HEK293T (cell line): Measurements from ENCODE around the gene TMEM179.

Experiments used
- ARNT ChIP-seq: fragments of 450-650 bp; IDR thresholded peaks from 2 replicates; pipeline ENCODE4 v1.6.1; 2017; ENCODE audit warnings: mild to moderate bottlenecking
- BHLHE40 ChIP-seq: fragments of 450-650 bp; IDR thresholded peaks from 2 replicates; pipeline ENCODE4 v1.6.1; 2016; ENCODE audit warnings: mild to moderate bottlenecking, moderate library complexity, borderline replicate concordance
- CTBP1 ChIP-seq: fragments of 450-650 bp; IDR thresholded peaks from 2 replicates; pipeline ENCODE4 v1.6.1; 2016; ENCODE audit warnings: borderline replicate concordance
- ELF4 ChIP-seq: fragments of 450-650 bp; IDR thresholded peaks from 2 replicates; pipeline ENCODE4 v1.6.1; 2017; ENCODE audit warnings: antibody characterized with exemption
- FOXA1 ChIP-seq: fragments of 450-650 bp; IDR thresholded peaks from 2 replicates; pipeline ENCODE4 v1.6.1; 2016; ENCODE audit warnings: mild to moderate bottlenecking
- FOXK2 ChIP-seq: fragments of 450-650 bp; IDR thresholded peaks from 2 replicates; pipeline ENCODE4 v1.6.1; 2016; ENCODE audit warnings: mild to moderate bottlenecking
- FOXM1 ChIP-seq: fragments of 450-650 bp; IDR thresholded peaks from 2 replicates; pipeline ENCODE4 v1.6.1; 2017; ENCODE audit warnings: mild to moderate bottlenecking, borderline replicate concordance
- L3MBTL2 ChIP-seq: fragments of 450-650 bp; conservative IDR thresholded peaks from 2 replicates; pipeline ENCODE4 v1.6.1; 2016; ENCODE audit warnings: mild to moderate bottlenecking
- LEF1 ChIP-seq: fragments of 450-650 bp; IDR thresholded peaks from 2 replicates; pipeline ENCODE4 v1.6.1; 2017; ENCODE audit warnings: mild to moderate bottlenecking, borderline replicate concordance
- PKNOX1 ChIP-seq: fragments of 450-650 bp; IDR thresholded peaks from 2 replicates; pipeline ENCODE4 v1.6.1; 2016
- SP1 ChIP-seq: fragments of 450-650 bp; IDR thresholded peaks from 2 replicates; pipeline ENCODE4 v1.6.1; 2017
- SUZ12 ChIP-seq: fragments of 450-650 bp; IDR thresholded peaks from 2 replicates; pipeline ENCODE4 v1.6.1; 2016; ENCODE audit warnings: mild to moderate bottlenecking
- TARDBP ChIP-seq: fragments of 450-650 bp; IDR thresholded peaks from 2 replicates; pipeline ENCODE4 v1.6.1; 2016
- ZNF384 ChIP-seq: fragments of 450-650 bp; IDR thresholded peaks from 2 replicates; pipeline ENCODE4 v1.6.1; 2016

- TF ChIP-seq ARNT (no peak), BHLHE40 (no peak), ZNF384 (no peak), LEF1 (no peak), FOXK2 (no peak), SP1 (no peak), FOXA1 (no peak), TARDBP (no peak), FOXM1 (no peak), SUZ12 (no peak), L3MBTL2 (no peak), CTBP1 (no peak), PKNOX1 (no peak), ELF4 (no peak)
Observed at GRCh38 chr14:104567141-104567956, 37.2 kb downstream of the TMEM179 start.
